Activated naive CD4-positive, alpha-beta T cell treated with anti-CD3 and anti-CD28 coated beads, Interleukin-2, amount 50 U/mL, for 24 hours (primary cell): Measurements from ENCODE around the gene USP12.
"Not testable (repeated sequence)": the region's sequence is repeated elsewhere in the genome, so short reads cannot be mapped to it uniquely, and the experiment has no call there.

ENCODE experiments used
- H3K27ac Mint-ChIP-seq: one replicate; pipeline ENCODE4 v1.8.0; 2021; ENCODE audit warnings: mild to moderate bottlenecking, mixed read lengths
- H3K27me3 Mint-ChIP-seq: one replicate; pipeline ENCODE4 v1.8.0; 2021; ENCODE audit warnings: mixed read lengths
- H3K36me3 Mint-ChIP-seq: one replicate; pipeline ENCODE4 v1.8.0; 2021; ENCODE audit warnings: mixed read lengths
- H3K4me1 Mint-ChIP-seq: one replicate; pipeline ENCODE4 v1.8.0; 2021; ENCODE audit warnings: mixed read lengths
- H3K4me3 Mint-ChIP-seq: one replicate; pipeline ENCODE4 v1.8.0; 2021; ENCODE audit warnings: mild to moderate bottlenecking, mixed read lengths
- H3K9me3 Mint-ChIP-seq: one replicate; pipeline ENCODE4 v1.8.0; 2021; ENCODE audit warnings: mixed read lengths

The USP12 gene

DNA sequence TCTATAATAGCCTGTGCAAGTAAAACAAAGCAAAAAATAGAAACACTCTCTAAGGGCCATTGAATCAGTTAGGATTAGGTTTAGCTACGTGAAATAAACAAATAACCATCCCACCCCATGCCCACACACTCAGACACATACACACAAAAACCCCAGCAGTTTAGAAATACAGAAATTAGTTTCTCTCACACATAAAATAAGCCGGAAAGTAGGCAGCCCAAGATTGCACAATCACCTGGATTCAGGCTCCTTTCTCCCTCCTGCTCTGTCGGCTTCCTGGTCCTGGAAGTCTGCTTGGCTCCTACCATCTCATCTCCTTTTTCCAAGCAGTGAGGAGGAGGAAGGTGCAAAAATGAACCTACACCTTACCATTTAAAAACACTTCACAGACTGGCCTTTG is 22.6 kb upstream of the USP12 start:
- Mint-ChIP-seq H3K9me3 (peaks cover 6% of the 10 kb centered on the region), H3K27ac (no peak overlapping the region), H3K4me1 (no peaks in the 10 kb centered on the region), H3K4me3 (no peak overlapping the region), H3K27me3 (peaks cover 12% of the 10 kb centered on the region), H3K36me3 (peaks cover 3% of the 10 kb centered on the region)

DNA sequence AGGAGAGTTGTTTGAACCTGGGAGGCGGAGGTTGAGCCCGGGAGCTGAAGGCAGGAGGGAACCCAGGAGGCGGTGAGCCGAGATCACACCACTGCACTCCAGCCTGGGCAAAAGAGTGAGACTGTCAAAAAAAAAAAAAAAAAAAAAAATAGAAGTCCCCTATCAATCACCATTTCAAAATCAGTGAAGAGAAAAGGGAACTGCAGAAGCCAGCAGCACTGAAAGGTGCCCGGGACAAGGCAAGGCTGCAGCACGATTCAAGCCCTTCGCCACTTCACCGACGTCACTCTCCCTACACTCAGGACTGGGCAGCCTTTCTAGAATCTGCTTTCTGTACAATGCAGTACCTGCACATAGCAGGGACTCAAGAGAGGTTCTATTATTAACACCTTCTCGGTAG is 21.9 kb upstream of the USP12 start:
- Mint-ChIP-seq H3K9me3 (peaks cover 6% of the 10 kb centered on the region), H3K4me3 (no peak overlapping the region), H3K27ac (no peak overlapping the region), H3K36me3 (peaks cover 3% of the 10 kb centered on the region), H3K4me1 (no peaks in the 10 kb centered on the region), H3K27me3 (peaks cover 12% of the 10 kb centered on the region)

GRCh38 chr13:27192973-27193372 is 21.4 kb upstream of the USP12 start:
- H3K9me3 Mint-ChIP-seq = peaks cover 3% of the 10 kb centered on the region
- no peak overlapping the region for H3K4me3 Mint-ChIP-seq
- H3K27ac Mint-ChIP-seq = no peak overlapping the region
- no peaks in the 10 kb centered on the region for H3K4me1 Mint-ChIP-seq
- peaks cover 13% of the 10 kb centered on the region for H3K27me3 Mint-ChIP-seq
- H3K36me3 Mint-ChIP-seq = peaks cover 1% of the 10 kb centered on the region

DNA sequence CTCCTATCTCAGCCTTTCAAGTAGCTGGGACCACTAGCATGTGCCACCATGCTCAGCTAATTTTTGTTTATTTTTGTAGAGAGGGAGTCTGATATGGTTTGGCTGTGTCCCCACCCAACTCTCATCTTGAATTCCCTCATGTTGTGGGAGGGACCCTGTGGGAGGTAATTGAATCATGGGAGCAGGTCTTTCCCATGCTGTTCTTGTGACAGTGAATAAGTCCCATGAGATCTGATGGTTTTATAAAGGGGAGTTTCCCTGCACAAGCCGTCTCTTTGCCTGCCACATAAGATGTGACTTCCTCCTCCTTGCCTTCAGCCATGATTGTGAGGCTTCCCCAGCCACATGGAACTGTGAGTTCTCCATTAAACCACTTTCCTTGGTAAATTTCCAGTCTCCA is 20.8 kb upstream of the USP12 start:
- H3K36me3 Mint-ChIP-seq, H3K27ac Mint-ChIP-seq, H3K9me3 Mint-ChIP-seq, H3K4me3 Mint-ChIP-seq, H3K4me1 Mint-ChIP-seq: not testable (repeated sequence)
- peaks cover 12% of the 10 kb centered on the region for H3K27me3 Mint-ChIP-seq

DNA sequence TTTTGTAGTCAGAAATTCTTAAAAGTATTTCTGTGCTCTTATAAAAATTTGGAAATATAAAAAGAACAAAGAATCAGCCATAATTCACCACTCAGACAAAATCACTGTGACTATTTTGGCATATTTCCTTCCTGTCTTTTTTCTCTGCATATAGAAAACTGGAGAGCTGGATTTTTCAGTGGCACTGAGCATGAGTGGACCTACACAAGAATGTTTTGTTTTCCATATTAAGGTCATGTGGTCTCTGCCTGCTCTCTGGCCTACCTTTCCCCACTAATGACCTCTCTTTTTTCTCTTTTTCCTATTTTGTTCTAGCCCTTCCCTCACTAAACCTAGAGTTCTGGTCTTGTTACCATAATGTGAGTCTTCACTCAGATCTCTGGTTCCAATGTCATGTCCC is 17.6 kb upstream of the USP12 start:
- Mint-ChIP-seq H3K36me3 (no peaks in the 10 kb centered on the region), H3K9me3 (no peaks in the 10 kb centered on the region), H3K4me1 (no peaks in the 10 kb centered on the region), H3K4me3 (no peak overlapping the region), H3K27ac (no peak overlapping the region), H3K27me3 (peaks cover 5% of the 10 kb centered on the region)

DNA sequence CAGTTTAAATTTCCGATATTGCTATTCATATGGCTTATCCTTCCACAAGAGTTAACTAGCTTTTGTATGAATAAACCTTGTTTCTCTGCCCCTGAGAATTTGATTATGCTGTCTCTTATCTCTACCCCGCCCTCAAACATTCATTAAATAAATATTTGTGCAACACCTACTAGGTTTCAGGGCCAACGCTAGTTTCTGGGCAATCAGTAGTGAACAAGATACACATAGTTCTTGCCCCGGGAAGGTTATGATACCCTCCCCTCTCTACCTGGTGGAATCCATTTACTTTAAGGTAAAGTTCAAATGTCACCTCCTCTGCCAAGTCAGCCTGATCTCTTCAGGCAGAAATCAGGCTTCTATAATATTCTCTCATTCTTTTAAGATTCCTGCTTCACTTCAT is 16.6 kb upstream of the USP12 start:
- H3K4me1 Mint-ChIP-seq = no peaks in the 10 kb centered on the region
- H3K27me3 Mint-ChIP-seq = peaks cover 3% of the 10 kb centered on the region
- H3K9me3 Mint-ChIP-seq = no peaks in the 10 kb centered on the region
- H3K4me3 Mint-ChIP-seq = no peak overlapping the region
- H3K36me3 Mint-ChIP-seq = no peaks in the 10 kb centered on the region
- H3K27ac Mint-ChIP-seq = no peak overlapping the region

- Mint-ChIP-seq H3K4me1 (no peaks in the 10 kb centered on the region), H3K36me3 (no peaks in the 10 kb centered on the region), H3K27ac (no peak overlapping the region), H3K27me3 (peaks cover 3% of the 10 kb centered on the region), H3K9me3 (no peaks in the 10 kb centered on the region), H3K4me3 (no peak overlapping the region)
These were observed 14.7 kb upstream of the USP12 start for GRCh38 chr13:27186295-27186694.

- no peaks in the 10 kb centered on the region for H3K4me1 Mint-ChIP-seq
- no peaks in the 10 kb centered on the region for H3K36me3 Mint-ChIP-seq
- H3K4me3 Mint-ChIP-seq = no peak overlapping the region
- no peaks in the 10 kb centered on the region for H3K9me3 Mint-ChIP-seq
- no peak overlapping the region for H3K27ac Mint-ChIP-seq
- H3K27me3 Mint-ChIP-seq = peaks cover 3% of the 10 kb centered on the region
These were observed 12.0 kb upstream of the USP12 start for GRCh38 chr13:27183561-27184147.

GRCh38 chr13:27182844-27183497 is 11.4 kb upstream of the USP12 start:
- Mint-ChIP-seq H3K9me3 (no peaks in the 10 kb centered on the region), H3K4me1 (no peaks in the 10 kb centered on the region), H3K27ac (no peak overlapping the region), H3K27me3 (no peaks in the 10 kb centered on the region), H3K36me3 (no peaks in the 10 kb centered on the region), H3K4me3 (no peak overlapping the region)

DNA sequence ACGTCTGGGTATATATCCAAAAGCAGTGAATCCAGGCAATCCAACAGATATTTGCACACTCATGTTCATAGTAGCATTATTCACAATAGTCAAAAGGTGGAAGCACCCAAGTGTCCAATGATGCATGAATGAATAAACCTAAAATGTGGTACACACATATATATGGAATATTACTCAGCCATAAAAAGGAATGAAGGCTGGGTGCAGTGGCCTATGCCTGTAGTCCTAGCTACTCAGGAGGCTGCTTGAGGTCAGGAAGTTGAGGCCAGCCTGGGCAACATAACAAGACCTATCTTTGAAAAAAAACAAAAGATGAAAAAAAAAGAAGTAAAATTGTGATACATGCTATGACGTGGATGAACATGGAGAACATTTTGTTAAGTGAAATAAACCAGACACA is 10.4 kb upstream of the USP12 start:
- H3K36me3 Mint-ChIP-seq = no peaks in the 10 kb centered on the region
- no peak overlapping the region for H3K27ac Mint-ChIP-seq
- no peaks in the 10 kb centered on the region for H3K4me1 Mint-ChIP-seq
- no peak overlapping the region for H3K4me3 Mint-ChIP-seq
- H3K27me3 Mint-ChIP-seq = no peaks in the 10 kb centered on the region
- H3K9me3 Mint-ChIP-seq = no peaks in the 10 kb centered on the region

DNA sequence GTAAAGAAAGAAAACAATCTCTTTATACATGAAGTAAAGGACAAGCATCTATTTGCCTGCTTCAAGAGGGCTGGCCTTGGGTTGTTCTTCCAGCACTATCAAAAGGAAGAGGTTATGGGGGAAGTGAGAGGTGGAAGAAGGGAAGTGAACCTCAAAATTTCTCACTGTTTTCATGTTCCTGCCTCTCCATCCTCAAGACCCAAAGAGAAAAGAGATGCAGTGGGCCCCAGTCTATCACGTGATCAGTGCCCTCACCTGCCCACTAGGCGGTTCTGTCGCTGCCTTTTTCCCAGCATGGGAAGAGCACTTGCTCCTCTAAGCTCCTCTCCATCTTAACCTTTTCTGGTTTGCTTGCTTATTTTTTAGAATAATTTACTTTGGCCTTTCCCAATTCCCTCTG is 6.2 kb upstream of the USP12 start:
- H3K27me3 Mint-ChIP-seq = no peaks in the 10 kb centered on the region
- H3K36me3 Mint-ChIP-seq = no peaks in the 10 kb centered on the region
- H3K27ac Mint-ChIP-seq = no peak overlapping the region
- no peak overlapping the region for H3K4me3 Mint-ChIP-seq
- H3K4me1 Mint-ChIP-seq = peaks cover 17% of the 10 kb centered on the region
- H3K9me3 Mint-ChIP-seq = no peaks in the 10 kb centered on the region

- Mint-ChIP-seq H3K4me1 (peaks cover 25% of the 10 kb centered on the region), H3K36me3 (no peaks in the 10 kb centered on the region), H3K27ac (no peak overlapping the region), H3K4me3 (no peak overlapping the region), H3K27me3 (no peaks in the 10 kb centered on the region), H3K9me3 (no peaks in the 10 kb centered on the region)
These were observed 5.1 kb upstream of the USP12 start for GRCh38 chr13:27176470-27177410.

DNA sequence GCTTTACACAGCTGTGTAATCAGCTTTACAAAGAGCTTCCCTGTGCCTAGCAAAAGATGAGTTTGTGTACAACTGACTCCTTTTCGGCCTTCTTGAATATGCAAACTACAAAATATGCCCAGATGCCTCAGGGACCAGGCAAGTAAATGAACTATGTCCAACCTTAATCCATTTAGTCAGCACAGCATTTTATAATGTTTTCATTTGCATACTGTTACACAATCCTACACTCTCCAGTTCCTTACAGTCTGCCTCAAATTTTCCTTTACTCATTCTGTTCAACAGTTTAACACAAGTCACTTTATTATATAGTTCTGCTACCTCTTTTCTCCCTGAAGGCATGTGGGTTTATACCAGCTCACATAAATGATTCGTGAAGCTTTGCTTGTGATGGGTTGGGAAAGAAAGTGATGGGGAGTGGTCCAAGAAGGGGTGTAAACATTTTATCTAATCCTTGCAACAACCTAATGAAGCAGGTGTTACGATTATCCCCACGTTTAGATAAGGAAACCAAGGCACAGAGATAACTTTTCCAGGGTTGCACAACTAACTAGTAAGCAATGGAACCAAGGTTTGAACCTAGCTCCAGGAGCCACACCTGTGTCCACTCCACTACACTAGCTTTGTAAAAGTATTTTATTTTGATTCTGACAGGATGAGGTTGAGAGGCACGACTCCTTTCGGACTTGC is 3.3 kb upstream of the USP12 start:
- H3K36me3 Mint-ChIP-seq = no peaks in the 10 kb centered on the region
- peak overlapping the region; percentile 52 for H3K27ac Mint-ChIP-seq
- H3K9me3 Mint-ChIP-seq = no peaks in the 10 kb centered on the region
- no peak overlapping the region for H3K4me3 Mint-ChIP-seq
- H3K27me3 Mint-ChIP-seq = no peaks in the 10 kb centered on the region
- peaks cover 33% of the 10 kb centered on the region for H3K4me1 Mint-ChIP-seq

DNA sequence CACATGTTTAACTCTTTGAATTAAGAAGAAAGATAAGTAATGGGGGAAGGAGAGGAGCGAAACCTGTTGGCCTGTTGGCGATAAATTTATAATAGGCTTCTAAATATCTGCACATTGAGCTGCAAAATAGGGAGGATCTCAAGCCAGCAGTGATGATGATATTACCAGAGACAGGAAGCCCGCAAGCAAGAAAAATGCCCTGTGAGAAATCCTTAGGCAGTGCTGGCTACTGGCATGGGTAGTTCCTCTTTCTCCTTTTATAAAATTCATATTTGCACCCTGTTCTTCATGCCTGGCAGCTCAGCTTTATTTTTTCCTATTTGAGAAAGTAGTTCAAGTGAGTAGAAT is 858 bp upstream of the USP12 start:
- Mint-ChIP-seq H3K9me3 (no peaks in the 10 kb centered on the region), H3K27me3 (no peaks in the 10 kb centered on the region), H3K4me3 (peak overlapping the region; percentile 90), H3K4me1 (peaks cover 58% of the 10 kb centered on the region), H3K36me3 (no peaks in the 10 kb centered on the region), H3K27ac (peak overlapping the region; percentile 89)

- Mint-ChIP-seq H3K27me3 (no peaks in the 10 kb centered on the region), H3K4me3 (peak overlapping the region; percentile 90), H3K36me3 (no peaks in the 10 kb centered on the region), H3K27ac (peak overlapping the region; percentile 89), H3K4me1 (peaks cover 60% of the 10 kb centered on the region), H3K9me3 (no peaks in the 10 kb centered on the region)
These were observed 350 bp upstream of the USP12 start for GRCh38 chr13:27171827-27172494.
